ENCODE results near the gene TEX2. TPM values are rescaled to one million over a fixed set of nuclear protein-coding genes. Genes with fewer than 3 reads are reported as not detected.

TEX2 gene
- total and polyA plus RNA-seq, 2 experiments from 2014 or later = 7.5 to 17.7 TPM

GRCh38 chr17:64138441-64138840 is 124.6 kb downstream of the TEX2 start (continued):
- TF ChIP-seq REST (IDR thresholded peaks at IDR 0.05; ENCODE audit: unreplicated experiment) (no peak), NANOG (IDR thresholded peaks at IDR 0.05; ENCODE audit: borderline replicate concordance) (no peak)

DNA sequence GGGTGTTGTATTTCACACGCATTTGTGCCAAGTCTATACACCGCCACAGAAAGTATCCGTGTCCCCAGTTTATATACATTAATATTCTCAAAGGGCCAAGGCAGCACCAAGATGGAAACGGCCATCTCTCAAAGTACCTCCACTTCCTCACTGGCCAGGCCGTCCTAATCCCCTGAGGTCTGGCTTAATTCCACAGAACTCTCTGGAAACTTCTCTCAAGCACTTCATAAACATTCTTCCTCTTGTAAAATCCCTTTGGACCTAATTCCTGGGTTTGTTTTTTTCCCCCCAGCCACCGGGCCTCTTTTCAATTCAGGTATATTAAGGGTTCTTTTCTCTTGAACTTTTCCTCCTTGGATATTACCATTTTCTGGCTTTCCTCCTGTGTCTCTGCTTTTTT is 128.1 kb downstream of the TEX2 start:
- Histone ChIP-seq H3K4me3 (no peak overlapping the region), H3K79me2 (replicated peaks; ENCODE audit: insufficient read depth) (no peaks in the 10 kb centered on the region), H3K4me1 (ENCODE audit: insufficient read depth) (peaks cover 8% of the 10 kb centered on the region; the same call in 1 of the 2 replicates), H2AFZ (no peak overlapping the region), H3K27ac (ENCODE audit: low read depth) (no peak overlapping the region), H3K9me2 (ENCODE audit: insufficient read depth) (no peaks in the 10 kb centered on the region), H3K27me3 (ENCODE audit: insufficient read depth) (peaks cover 15% of the 10 kb centered on the region), H3K4me2 (no peak overlapping the region), H4K20me1 (replicated peaks; ENCODE audit: insufficient read depth) (no peaks in the 10 kb centered on the region), H3K36me3 (ENCODE audit: insufficient read depth) (no peaks in the 10 kb centered on the region), H3F3A (replicated peaks; ENCODE audit: low read depth) (peaks cover 4% of the 10 kb centered on the region; the same call in 1 of the 2 replicates)
- H3K9me3 Mint-ChIP-seq = no peaks in the 10 kb centered on the region
- H3K27me3 Mint-ChIP-seq (ENCODE audit: insufficient read depth, low read depth, poor library complexity) = peaks cover 11% of the 10 kb centered on the region
- ATAC-seq = no peak
- no peak overlapping the region for H3K27ac Mint-ChIP-seq
- TF ChIP-seq ZNF114 (CRISPR knock-in tag; IDR thresholded peaks at IDR 0.05) (no peak), CREB1 (CRISPR knock-in tag; IDR thresholded peaks at IDR 0.05; ENCODE audit: low read depth) (no peak), STAT1 (IDR thresholded peaks at IDR 0.05; ENCODE audit: unreplicated experiment) (no peak)
- no peak for DNase-seq (ENCODE audit: low spot score)
- H3K36me3 Mint-ChIP-seq (ENCODE audit: low read depth) = no peaks in the 10 kb centered on the region
- H3K4me3 Mint-ChIP-seq = no peak overlapping the region
- H3K4me1 Mint-ChIP-seq = peaks cover 5% of the 10 kb centered on the region; the same call in 2 of the 3 replicates

GRCh38 chr17:64134216-64134970 is 128.7 kb downstream of the TEX2 start:
- Mint-ChIP-seq H3K36me3 (ENCODE audit: low read depth) (no peaks in the 10 kb centered on the region), H3K27ac (no peak overlapping the region)
- no peak overlapping the region for H3K4me3 ChIP-seq

More at GRCh38 chr17:64134216-64134970, 128.7 kb downstream of the TEX2 start:
- Mint-ChIP-seq H3K27me3 (ENCODE audit: insufficient read depth, low read depth, poor library complexity) (peaks cover 11% of the 10 kb centered on the region), H3K4me3 (no peak overlapping the region), H3K4me1 (peaks cover 5% of the 10 kb centered on the region; the same call in 2 of the 3 replicates), H3K9me3 (no peaks in the 10 kb centered on the region)
- no peak overlapping the region for H3K4me2 ChIP-seq
- no peak overlapping the region for H2AFZ ChIP-seq
- H4K20me1 ChIP-seq (replicated peaks; ENCODE audit: insufficient read depth) = no peaks in the 10 kb centered on the region
- H3K4me1 ChIP-seq (ENCODE audit: insufficient read depth) = peaks cover 8% of the 10 kb centered on the region; the same call in 1 of the 2 replicates
- H3K36me3 ChIP-seq (ENCODE audit: insufficient read depth) = no peaks in the 10 kb centered on the region
- TF ChIP-seq ZNF114 (CRISPR knock-in tag; IDR thresholded peaks at IDR 0.05) (no peak), EZH2 (IDR thresholded peaks at IDR 0.05; ENCODE audit: low read depth, unreplicated experiment) (no peak), REST (IDR thresholded peaks at IDR 0.05; ENCODE audit: unreplicated experiment) (no peak), STAT1 (IDR thresholded peaks at IDR 0.05; ENCODE audit: unreplicated experiment) (no peak), JUNB (IDR thresholded peaks at IDR 0.05; ENCODE audit: unreplicated experiment) (no peak), POLR2AphosphoS5 (IDR thresholded peaks at IDR 0.05; ENCODE audit: low read depth) (no peak)
- TF ChIP-seq, protein P1, sequence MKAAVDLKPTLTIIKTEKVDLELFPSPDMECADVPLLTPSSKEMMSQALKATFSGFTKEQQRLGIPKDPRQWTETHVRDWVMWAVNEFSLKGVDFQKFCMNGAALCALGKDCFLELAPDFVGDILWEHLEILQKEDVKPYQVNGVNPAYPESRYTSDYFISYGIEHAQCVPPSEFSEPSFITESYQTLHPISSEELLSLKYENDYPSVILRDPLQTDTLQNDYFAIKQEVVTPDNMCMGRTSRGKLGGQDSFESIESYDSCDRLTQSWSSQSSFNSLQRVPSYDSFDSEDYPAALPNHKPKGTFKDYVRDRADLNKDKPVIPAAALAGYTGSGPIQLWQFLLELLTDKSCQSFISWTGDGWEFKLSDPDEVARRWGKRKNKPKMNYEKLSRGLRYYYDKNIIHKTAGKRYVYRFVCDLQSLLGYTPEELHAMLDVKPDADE (IDR thresholded peaks at IDR 0.05) = no peak
- peaks cover 4% of the 10 kb centered on the region; the same call in 1 of the 2 replicates for H3F3A ChIP-seq (replicated peaks; ENCODE audit: low read depth)
- H3K27me3 ChIP-seq (ENCODE audit: insufficient read depth) = peaks cover 15% of the 10 kb centered on the region
- H3K27ac ChIP-seq (ENCODE audit: low read depth) = no peak overlapping the region
- no peaks in the 10 kb centered on the region for H3K79me2 ChIP-seq (replicated peaks; ENCODE audit: insufficient read depth)
- H3K9me2 ChIP-seq (ENCODE audit: insufficient read depth) = no peaks in the 10 kb centered on the region
- DNase-seq (ENCODE audit: low spot score) (no peak), ATAC-seq (no peak)
